Esophagus squamous epithelium (tissue), 5 donors: ENCODE results near the gene CFAP90. TPM values are rescaled to one million over a fixed set of nuclear protein-coding genes. Genes with fewer than 3 reads are reported as not detected.

Experiments
- DNase-seq: peaks from one replicate; lab custom pipeline; 2025; lab: John Stamatoyannopoulos, UW
- H3K27ac ChIP-seq, 4 donors: fragments of 200-600 bp; sonication (generic); one replicate each; pipeline ENCODE4 v1.5.1; 2016 to 2019; ENCODE audit warnings: mild to moderate bottlenecking in 1 of 4
- H3K27me3 ChIP-seq, 4 donors: fragments of 200-600 bp; sonication (generic); 1 replicate in 3 of 4; 2 replicates in 1 of 4; pipeline versions ENCODE4 v1.5.1 to v1.6.0; 2017 to 2021; ENCODE audit warnings: antibody characterized with exemption in 1 of 4
- H3K36me3 ChIP-seq, 3 donors: fragments of 200-600 bp; sonication (generic); one replicate each; pipeline ENCODE4 v1.5.1; 2016 to 2019
- H3K4me1 ChIP-seq, 3 donors: fragments of 200-600 bp; sonication (generic); one replicate each; pipeline ENCODE4 v1.5.1; 2017 to 2019
- H3K4me3 ChIP-seq, 4 donors: fragments of 200-600 bp; sonication (generic); 1 replicate in 3 of 4; 2 replicates in 1 of 4; pipeline ENCODE4 v1.5.1; 2016 to 2019; ENCODE audit warnings: mild to moderate bottlenecking in 2 of 4, moderate library complexity in 1 of 4
- H3K9me3 ChIP-seq, 3 donors: fragments of 200-600 bp; sonication (generic); one replicate each; pipeline ENCODE4 v1.5.1; 2016 to 2019
- CTCF ChIP-seq, 6 experiments: fragments of 450-650 bp in 4 of 6; fragments of 200-600 bp in 2 of 6; sonication (generic) in 2 of 6; IDR thresholded peaks; one replicate each; pipeline ENCODE4 v1.5.1; 2016 to 2019; ENCODE audit warnings: antibody characterized with exemption in 6 of 6, mild to moderate bottlenecking in 4 of 6, moderate library complexity in 4 of 6
- POLR2A ChIP-seq, 4 donors: fragments of 450-650 bp; IDR thresholded peaks; one replicate each; pipeline ENCODE4 v1.6.1; 2017; ENCODE audit warnings: antibody characterized with exemption in 4 of 4, mild to moderate bottlenecking in 4 of 4, moderate library complexity in 3 of 4
- WGBS, 2 donors: methylation state at CpG; one replicate each; pipeline ENCODE4 v1.1.5; 2018; 5-methylcytosine and 5-hydroxymethylcytosine counted together
- intact Hi-C: fragments of 100-400 bp; cut with DNase I; formaldehyde crosslinking; loops from one replicate; pipeline ENCODE4 v1.15.0; 2022
- total RNA-seq, 4 donors: library from RNA; depleted of rRNA; stranded (reverse); fragments of >200 nt; gene quantifications; one replicate each; pipeline ENCODE4 v1.1.0, GENCODE V29; 2016
- donor health status: DM: yes; HTN: yes; CAD: no.

CFAP90 gene
- total RNA-seq, 4 donors from 2014 or later = not detected

- H3K4me3 ChIP-seq = no peak overlapping the region
- peaks cover 9 to 27% (median 19%) of the 10 kb centered on the region in 3 donors for H3K4me1 ChIP-seq
- H3K36me3 ChIP-seq = peaks cover 0 to 2% (median 0%) of the 10 kb centered on the region in 3 donors
- WGBS, 2 donors = 73 to 94% methylated on average over 1 of the region's 1 CpG
- H3K27ac ChIP-seq = no peak overlapping the region
- no peak for TF ChIP-seq CTCF (IDR thresholded peaks at IDR 0.05)
- no peak for TF ChIP-seq POLR2A (IDR thresholded peaks at IDR 0.05)
- DNase-seq = no peak
- no peaks in the 10 kb centered on the region for H3K9me3 ChIP-seq
- intact Hi-C loops = no loop called here
- H3K27me3 ChIP-seq = peaks cover 0 to 39% (median 3%) of the 10 kb centered on the region in 4 donors
Measured at GRCh38 chr5:7852542-7852941, 1.6 kb upstream of the CFAP90 start.

DNA sequence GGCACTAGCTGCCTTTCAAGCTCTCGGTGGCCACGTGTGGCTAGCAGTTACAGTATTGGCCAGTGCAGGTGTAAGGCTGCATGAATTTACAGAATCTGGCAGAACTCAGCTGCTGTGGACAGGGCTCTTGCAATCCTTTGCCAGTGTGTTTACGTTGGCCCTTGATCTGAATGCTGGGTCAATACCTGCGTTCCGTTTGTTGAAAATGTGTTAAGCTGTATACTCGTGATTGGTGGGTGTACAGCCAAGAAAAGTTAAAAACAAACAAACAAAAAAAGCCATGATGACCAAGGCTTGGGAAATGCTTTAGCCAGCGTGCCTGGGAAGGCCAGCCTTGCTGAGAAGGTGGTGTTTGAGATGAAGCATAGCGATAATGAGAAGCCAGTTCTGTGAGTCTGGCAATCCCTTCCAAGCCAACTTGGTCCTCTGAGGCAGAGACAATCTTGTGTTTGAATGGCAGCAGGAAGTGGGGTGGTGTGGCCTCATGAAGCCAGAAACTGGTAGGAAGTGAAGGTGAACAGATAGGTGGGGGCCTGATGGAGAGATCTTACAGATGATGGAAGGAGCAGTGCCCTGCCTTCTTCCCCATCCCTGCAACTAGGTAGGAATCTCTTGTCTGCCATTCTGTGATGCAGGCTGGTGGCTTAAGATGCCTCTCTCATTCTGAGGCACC lies 820 bp upstream of the CFAP90 start:
- Histone ChIP-seq H3K4me1 (peaks cover 9 to 27% (median 19%) of the 10 kb centered on the region in 3 donors), H3K4me3 (no peak overlapping the region), H3K9me3 (no peaks in the 10 kb centered on the region), H3K36me3 (no peaks in the 10 kb centered on the region), H3K27ac (no peak overlapping the region), H3K27me3 (peaks cover 0 to 40% (median 3%) of the 10 kb centered on the region in 4 donors)
- intact Hi-C loops = no loop called here
- WGBS, 2 donors = 86% methylated on average over 8 of the region's 8 CpGs
- no peak for TF ChIP-seq POLR2A (IDR thresholded peaks at IDR 0.05)
- TF ChIP-seq CTCF (IDR thresholded peaks at IDR 0.05) = no peak
- no peak for DNase-seq

DNA sequence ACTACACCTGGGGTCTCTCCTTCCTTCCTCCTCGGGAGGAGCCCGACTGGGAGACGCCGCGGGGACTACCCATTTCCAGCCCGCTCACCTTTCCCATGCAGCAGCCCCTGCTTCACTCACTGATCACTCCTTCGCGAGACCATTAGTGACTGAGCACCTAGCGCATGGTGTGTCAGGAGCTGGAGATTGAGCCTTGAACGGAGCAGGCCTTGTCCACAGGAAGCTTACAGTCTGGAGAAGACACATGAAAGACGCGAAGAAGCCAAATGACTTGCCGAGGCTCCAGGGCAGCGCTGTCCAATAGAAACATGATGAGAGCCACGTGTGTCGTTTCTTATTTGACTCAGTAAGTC lies 283 bp upstream of the CFAP90 start:
- H3K27me3 ChIP-seq = peaks cover 0 to 40% (median 3%) of the 10 kb centered on the region in 4 donors
- H3K36me3 ChIP-seq = no peaks in the 10 kb centered on the region
- DNase-seq = no peak
- intact Hi-C loops = no loop called here
- H3K4me3 ChIP-seq = peak overlapping the region; percentile 37 to 72 (median 49)
- no peak for TF ChIP-seq CTCF (IDR thresholded peaks at IDR 0.05)
- no peak for TF ChIP-seq POLR2A (IDR thresholded peaks at IDR 0.05)
- WGBS, 2 donors = 69 to 83% methylated on average over 7 to 11 of the region's 16 CpGs
- no peaks in the 10 kb centered on the region for H3K9me3 ChIP-seq
- peaks cover 9 to 27% (median 19%) of the 10 kb centered on the region in 3 donors for H3K4me1 ChIP-seq
- H3K27ac ChIP-seq = no peak overlapping the region

DNA sequence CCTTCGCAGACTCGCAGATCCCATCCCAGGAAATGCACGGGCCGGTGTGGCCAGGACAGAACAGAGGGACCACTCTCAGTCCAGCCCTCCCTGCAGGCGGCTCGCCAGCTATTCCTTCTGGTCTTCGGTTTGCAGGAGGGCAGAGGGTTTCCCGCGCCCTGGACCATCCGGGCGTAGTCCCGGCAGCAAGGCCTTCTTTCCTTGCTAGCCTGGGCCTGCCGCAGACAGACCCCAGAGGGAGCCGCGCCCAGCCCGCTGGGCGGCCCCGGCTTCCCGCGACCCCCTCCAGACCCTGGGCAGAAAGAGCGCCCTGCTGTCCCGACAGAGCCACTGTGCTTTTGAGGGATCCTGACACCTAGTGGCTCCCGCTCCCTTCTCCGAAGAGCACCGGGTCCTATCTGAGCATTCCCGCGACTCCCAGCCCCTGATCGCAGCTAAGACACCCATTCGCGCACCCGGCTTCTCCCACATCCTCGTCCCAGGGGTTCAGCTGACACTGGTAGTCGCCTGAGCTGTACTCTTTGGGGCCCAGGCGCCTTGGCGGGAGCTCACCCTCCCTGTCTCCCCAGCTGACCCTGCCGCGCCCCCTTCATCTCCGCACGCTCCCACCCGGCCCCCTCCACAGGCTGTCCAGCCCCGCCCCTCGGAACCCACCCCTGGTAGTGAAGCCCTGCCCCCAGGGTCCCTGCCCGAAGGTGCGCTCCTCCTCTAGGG lies 1.1 kb downstream of the CFAP90 start:
- no peak for DNase-seq
- peak overlapping the region; percentile 37 to 72 (median 49) for H3K4me3 ChIP-seq
- no peak overlapping the region for H3K27ac ChIP-seq

More for the DNA sequence above, 1.1 kb downstream of the CFAP90 start:
- no peaks in the 10 kb centered on the region for H3K36me3 ChIP-seq
- WGBS, 2 donors = 5 to 8% methylated on average over 14 to 21 of the region's 44 CpGs
- no peak for TF ChIP-seq CTCF (IDR thresholded peaks at IDR 0.05)
- TF ChIP-seq POLR2A (IDR thresholded peaks at IDR 0.05) = no peak
- peaks cover 9 to 27% (median 19%) of the 10 kb centered on the region in 3 donors for H3K4me1 ChIP-seq
- intact Hi-C loops = no loop called here
- peaks cover 0 to 54% (median 3%) of the 10 kb centered on the region in 4 donors for H3K27me3 ChIP-seq
- H3K9me3 ChIP-seq = no peaks in the 10 kb centered on the region
